NB4 (cell line): ENCODE results near the gene ELL.

Experiments
- DNase-seq: peaks from one replicate; pipeline ENCODE4 v3.0.0; 2010; ENCODE audit warnings: low read depth
- H3K4me3 ChIP-seq: one replicate; pipeline ENCODE4 v1.5.1; 2011; ENCODE audit warnings: mild to moderate bottlenecking, low read depth, low read length, moderate library complexity
- CTCF ChIP-seq: IDR thresholded peaks from one replicate; pipeline ENCODE4 v1.5.1; 2012; ENCODE audit warnings: low read depth, low read length
- MAX ChIP-seq: IDR thresholded peaks from 2 replicates; pipeline ENCODE4 v1.6.1; 2011; ENCODE audit warnings: low read depth, low read length
- MYC ChIP-seq: IDR thresholded peaks from 2 replicates; pipeline ENCODE4 v1.6.1; 2011; ENCODE audit warnings: low read depth, low read length
- POLR2A ChIP-seq: IDR thresholded peaks from 2 replicates; pipeline ENCODE4 v1.6.1; 2011; ENCODE audit warnings: mild to moderate bottlenecking; ENCODE audit not compliant: insufficient read length; ENCODE audit errors: extremely low read depth

Gene ELL

GRCh38 chr19:18419699-18420460 lies 102.0 kb downstream of the ELL start:
- H3K4me3 ChIP-seq, result peak overlapping the region; percentile 44
- peak; percentile 55 for DNase-seq
- no peak for TF ChIP-seq CTCF
- TF ChIP-seq MYC, result no peak
- TF ChIP-seq POLR2A, result no peak
- TF ChIP-seq MAX, result no peak

- peak; percentile 84 for DNase-seq
- peak within 1 kb of the TSS; percentile 44 for H3K4me3 ChIP-seq
- TF ChIP-seq CTCF, result no peak
- no peak; the same call in 1 of the 2 replicates for TF ChIP-seq MAX
- no peak for TF ChIP-seq POLR2A
- no peak; the same call in 1 of the 2 replicates for TF ChIP-seq MYC
Observed at GRCh38 chr19:18419195-18419698, 102.6 kb downstream of the ELL start, which contains the start of gene SSBP4. TSS of gene SSBP4 (plus strand) at chr19:18419398. CDS start at chr19:18419649, 251 bp downstream.

GRCh38 chr19:18418483-18419194 lies 103.2 kb downstream of the ELL start:
- no peak for TF ChIP-seq POLR2A
- TF ChIP-seq CTCF, result no peak
- no peak for TF ChIP-seq MYC
- TF ChIP-seq MAX, result no peak
- peak overlapping the region; percentile 28 for H3K4me3 ChIP-seq
- peak; percentile 45 for DNase-seq

GRCh38 chr19:18418029-18418482 lies 103.8 kb downstream of the ELL start:
- TF ChIP-seq POLR2A, result no peak
- TF ChIP-seq CTCF, result no peak
- TF ChIP-seq MYC, result peak; percentile 4; the same call in 1 of the 2 replicates
- TF ChIP-seq MAX, result peak; percentile 57
- H3K4me3 ChIP-seq, result no peak overlapping the region
- no peak for DNase-seq

GRCh38 chr19:18417250-18418028 lies 104.4 kb downstream of the ELL start:
- H3K4me3 ChIP-seq, result peak overlapping the region; percentile 21
- TF ChIP-seq POLR2A (peak; percentile 31), MYC (peak; percentile 61), CTCF (no peak), MAX (no peak)
- DNase-seq, result peak; percentile 92
